ENCODE measurements around the gene HSPA8. TPM values are rescaled to one million over a fixed set of nuclear protein-coding genes. Genes with fewer than 3 reads are reported as not detected.

Gene HSPA8
- total RNA-seq, 3 donors from 2014 or later (not counting 1 experiment from before 2014, with no cell fraction given) = 577 to 684 (median 633) TPM

- intact Hi-C loops (cut with micrococcal nuclease) = no loop called here
- TF ChIP-seq CTCF (IDR thresholded peaks at IDR 0.05) = no peak
- Mint-ChIP-seq H3K9me3 (no peaks in the 10 kb centered on the region), H3K36me3 (no peaks in the 10 kb centered on the region), H3K4me3 (no peak overlapping the region), H3K4me1 (peaks cover 0 to 6% of the 10 kb centered on the region in 2 donors), H3K27ac (no peak overlapping the region), H3K27me3 (ENCODE audit: low read depth in 2 of 2) (no peaks in the 10 kb centered on the region)
- DNase-seq (no peak), ATAC-seq (no peak)
- Histone ChIP-seq H3K4me3 (ENCODE audit: low read length) (no peak overlapping the region), H3K9me3 (ENCODE audit: control insufficient read depth, insufficient read depth, low read length) (no peaks in the 10 kb centered on the region), H3K36me3 (ENCODE audit: control insufficient read depth, insufficient read depth, low read length) (no peaks in the 10 kb centered on the region), H3K27ac (ENCODE audit: low read length) (no peak overlapping the region), H3K4me1 (ENCODE audit: control insufficient read depth, insufficient read depth, low read length) (no peaks in the 10 kb centered on the region), H3K27me3 (ENCODE audit: control insufficient read depth, insufficient read depth, low read length) (no peaks in the 10 kb centered on the region)
- 92% methylated on average over 10 of the region's 10 CpGs for WGBS (ENCODE audit: insufficient coverage)
Observed at GRCh38 chr11:123035831-123036230, 26.1 kb downstream of the HSPA8 start.

- no peak overlapping the region for H3K4me3 Mint-ChIP-seq
- intact Hi-C loops (cut with micrococcal nuclease) = no loop called here
- H3K4me1 Mint-ChIP-seq = peaks cover 0 to 6% of the 10 kb centered on the region in 2 donors
- H3K27me3 Mint-ChIP-seq (ENCODE audit: low read depth in 2 of 2) = no peaks in the 10 kb centered on the region
- no peak for TF ChIP-seq CTCF (IDR thresholded peaks at IDR 0.05)
- H3K27ac ChIP-seq (ENCODE audit: low read length) = no peak overlapping the region
- H3K4me1 ChIP-seq (ENCODE audit: control insufficient read depth, insufficient read depth, low read length) = no peaks in the 10 kb centered on the region
- H3K4me3 ChIP-seq (ENCODE audit: low read length) = no peak overlapping the region
- H3K27ac Mint-ChIP-seq = no peak overlapping the region
- no peaks in the 10 kb centered on the region for H3K36me3 Mint-ChIP-seq
- H3K9me3 ChIP-seq (ENCODE audit: control insufficient read depth, insufficient read depth, low read length) = no peaks in the 10 kb centered on the region
- no peaks in the 10 kb centered on the region for H3K36me3 ChIP-seq (ENCODE audit: control insufficient read depth, insufficient read depth, low read length)
- no peak for DNase-seq
- no peaks in the 10 kb centered on the region for H3K9me3 Mint-ChIP-seq
- WGBS (ENCODE audit: insufficient coverage) = 56% methylated on average over 6 of the region's 6 CpGs
- ATAC-seq = peak in 2 of 3 donors; percentile 52 to 63
- no peaks in the 10 kb centered on the region for H3K27me3 ChIP-seq (ENCODE audit: control insufficient read depth, insufficient read depth, low read length)
Observed at GRCh38 chr11:123034597-123034996, 27.3 kb downstream of the HSPA8 start.

GRCh38 chr11:123033895-123034294 lies 28.0 kb downstream of the HSPA8 start:
- Histone ChIP-seq H3K36me3 (ENCODE audit: control insufficient read depth, insufficient read depth, low read length) (no peaks in the 10 kb centered on the region), H3K4me1 (ENCODE audit: control insufficient read depth, insufficient read depth, low read length) (no peaks in the 10 kb centered on the region), H3K9me3 (ENCODE audit: control insufficient read depth, insufficient read depth, low read length) (no peaks in the 10 kb centered on the region), H3K4me3 (ENCODE audit: low read length) (no peak overlapping the region), H3K27ac (ENCODE audit: low read length) (no peak overlapping the region), H3K27me3 (ENCODE audit: control insufficient read depth, insufficient read depth, low read length) (no peaks in the 10 kb centered on the region)
- DNase-seq (peak in 1 of 2 donors; percentile 25), ATAC-seq (no peak)
- TF ChIP-seq CTCF (IDR thresholded peaks at IDR 0.05) = no peak
- H3K4me1 Mint-ChIP-seq = peaks cover 0 to 6% of the 10 kb centered on the region in 2 donors
- H3K27me3 Mint-ChIP-seq (ENCODE audit: low read depth in 2 of 2) = no peaks in the 10 kb centered on the region
- intact Hi-C loops (cut with micrococcal nuclease) = no loop called here
- 80% methylated on average over 8 of the region's 10 CpGs for WGBS (ENCODE audit: insufficient coverage)
- no peak overlapping the region for H3K4me3 Mint-ChIP-seq
- no peak overlapping the region for H3K27ac Mint-ChIP-seq
- H3K36me3 Mint-ChIP-seq = no peaks in the 10 kb centered on the region
- H3K9me3 Mint-ChIP-seq = no peaks in the 10 kb centered on the region

GRCh38 chr11:123030517-123030916 lies 31.4 kb downstream of the HSPA8 start:
- no peaks in the 10 kb centered on the region for H3K9me3 Mint-ChIP-seq
- Histone ChIP-seq H3K4me1 (ENCODE audit: control insufficient read depth, insufficient read depth, low read length) (no peaks in the 10 kb centered on the region), H3K36me3 (ENCODE audit: control insufficient read depth, insufficient read depth, low read length) (no peaks in the 10 kb centered on the region), H3K27ac (ENCODE audit: low read length) (no peak overlapping the region), H3K9me3 (ENCODE audit: control insufficient read depth, insufficient read depth, low read length) (no peaks in the 10 kb centered on the region), H3K27me3 (ENCODE audit: control insufficient read depth, insufficient read depth, low read length) (no peaks in the 10 kb centered on the region), H3K4me3 (ENCODE audit: low read length) (no peak overlapping the region)
- peaks cover 0 to 6% of the 10 kb centered on the region in 2 donors for H3K4me1 Mint-ChIP-seq
- intact Hi-C loops (cut with micrococcal nuclease) = no loop called here
- no peak for TF ChIP-seq CTCF (IDR thresholded peaks at IDR 0.05)
- DNase-seq (no peak), ATAC-seq (no peak)
- H3K27ac Mint-ChIP-seq = no peak overlapping the region
- H3K4me3 Mint-ChIP-seq = no peak overlapping the region
- H3K36me3 Mint-ChIP-seq = no peaks in the 10 kb centered on the region
- 99% methylated on average over 4 of the region's 4 CpGs for WGBS (ENCODE audit: insufficient coverage)
- H3K27me3 Mint-ChIP-seq (ENCODE audit: low read depth in 2 of 2) = no peaks in the 10 kb centered on the region
